HG03045 (cell line): ENCODE measurements around the gene GPR15LG.

ENCODE experiments used
- ATAC-seq: cut with Tn5 transposase; IDR thresholded peaks from one replicate; pipeline ENCODE4 v1.9.1; 2021; ENCODE audit warnings: mild to moderate bottlenecking, moderate library complexity; ENCODE audit not compliant: unreplicated experiment

GPR15LG gene

DNA sequence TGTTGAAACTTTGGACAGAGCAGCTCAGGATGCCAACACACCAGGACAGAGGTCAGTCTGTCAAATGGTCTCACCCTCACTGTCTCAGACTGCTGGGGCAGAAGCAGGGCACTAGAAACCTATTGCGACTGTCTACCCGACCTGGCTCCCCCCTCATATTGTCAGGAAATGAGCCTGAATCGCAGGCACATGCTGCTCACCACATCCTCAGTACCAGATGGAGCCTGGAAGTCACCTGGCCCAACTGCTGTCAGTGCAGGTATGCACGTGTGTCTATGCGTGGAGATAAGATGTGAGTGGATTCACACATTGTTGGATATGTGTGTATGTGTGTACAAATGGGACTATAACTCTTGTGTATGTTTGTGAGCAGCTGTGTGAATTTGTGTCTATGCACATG lies 17.5 kb downstream of the GPR15LG start:
- no peak for ATAC-seq

DNA sequence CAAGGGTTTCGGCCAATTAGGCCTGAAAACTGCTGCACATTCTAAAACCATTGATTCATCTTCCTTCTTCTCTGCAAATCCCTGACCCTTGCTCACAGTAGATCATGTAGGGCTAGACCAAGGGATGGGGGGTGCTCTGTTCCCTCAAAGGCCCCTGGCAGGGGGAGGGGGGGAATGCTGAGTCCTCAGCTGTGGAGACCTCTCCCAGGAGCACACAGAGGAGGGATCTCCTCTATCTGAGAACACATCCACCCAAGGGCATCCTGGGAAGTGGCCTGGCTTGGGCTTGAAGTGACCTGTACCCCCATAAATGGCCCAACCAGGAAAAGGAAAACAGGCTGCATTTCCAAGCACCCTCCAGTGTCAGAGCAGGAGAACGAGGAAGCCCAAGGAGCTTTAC lies 19.7 kb downstream of the GPR15LG start:
- no peak for ATAC-seq

DNA sequence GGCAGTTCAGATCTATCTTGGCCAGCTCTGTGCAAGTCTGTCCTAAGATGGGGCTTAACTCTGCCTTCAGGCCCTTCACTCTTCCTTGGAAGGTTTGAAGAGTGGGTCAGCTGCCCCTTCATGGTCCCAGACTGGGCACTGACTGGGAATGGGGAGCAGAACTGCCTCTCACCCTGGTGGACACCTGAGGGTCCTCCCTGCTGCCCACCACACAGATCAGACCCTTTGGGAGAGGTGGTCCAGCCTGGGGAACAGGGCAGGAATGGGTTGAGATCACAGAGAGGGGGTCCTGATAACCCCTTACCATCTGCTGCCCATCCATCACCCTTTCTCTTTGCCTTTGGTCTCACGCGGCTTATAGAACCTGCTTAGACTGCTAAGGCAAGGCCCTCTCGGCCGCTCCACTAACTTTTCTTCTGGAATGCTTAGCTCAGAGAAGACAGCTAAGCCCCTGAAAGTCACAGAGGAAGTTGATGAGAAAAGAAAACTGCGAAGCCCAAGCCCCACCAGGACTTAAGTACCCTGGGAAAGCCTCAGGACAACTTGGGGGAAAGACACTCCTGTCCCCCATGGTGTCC lies 20.3 kb downstream of the GPR15LG start:
- peak; percentile 27 for ATAC-seq

DNA sequence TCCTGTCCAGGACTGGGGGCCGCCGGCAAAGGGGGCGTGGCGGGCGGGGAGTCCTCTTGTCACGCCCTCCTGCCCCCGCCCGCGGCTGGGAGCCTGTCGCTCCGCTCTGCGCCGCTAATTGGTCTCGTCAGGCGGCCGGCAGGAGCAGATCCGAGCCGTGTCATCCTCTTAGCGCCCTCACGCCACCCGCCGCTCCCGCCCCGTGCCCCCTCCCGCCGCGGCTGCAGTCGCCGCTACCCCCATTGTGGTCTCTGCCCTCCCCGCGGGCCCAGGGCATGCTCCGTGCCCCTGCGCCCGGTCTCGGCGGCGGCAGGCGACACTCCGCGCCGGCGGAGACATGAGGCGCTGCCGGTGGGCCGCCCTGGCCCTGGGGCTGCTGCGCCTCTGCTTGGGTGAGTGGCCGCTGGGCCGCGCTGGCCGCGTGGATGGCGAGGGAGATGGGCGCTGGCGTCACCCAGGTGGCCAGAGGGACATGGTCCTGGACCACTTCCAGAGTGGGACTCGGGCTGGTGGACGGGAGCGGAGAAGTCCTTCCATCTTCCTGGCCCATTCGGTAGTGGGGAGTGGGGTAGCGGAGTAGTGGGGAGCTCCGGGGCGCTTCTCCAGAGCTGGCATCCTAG lies 20.9 kb downstream of the GPR15LG start, which contains the start of gene CDHR1:
Gene CDHR1, plus strand, starts transcription at position 114 of the 620 bp plus-strand sequence. Its CDS starts 224 bp downstream, at position 338.
- ATAC-seq, result peak; percentile 76

DNA sequence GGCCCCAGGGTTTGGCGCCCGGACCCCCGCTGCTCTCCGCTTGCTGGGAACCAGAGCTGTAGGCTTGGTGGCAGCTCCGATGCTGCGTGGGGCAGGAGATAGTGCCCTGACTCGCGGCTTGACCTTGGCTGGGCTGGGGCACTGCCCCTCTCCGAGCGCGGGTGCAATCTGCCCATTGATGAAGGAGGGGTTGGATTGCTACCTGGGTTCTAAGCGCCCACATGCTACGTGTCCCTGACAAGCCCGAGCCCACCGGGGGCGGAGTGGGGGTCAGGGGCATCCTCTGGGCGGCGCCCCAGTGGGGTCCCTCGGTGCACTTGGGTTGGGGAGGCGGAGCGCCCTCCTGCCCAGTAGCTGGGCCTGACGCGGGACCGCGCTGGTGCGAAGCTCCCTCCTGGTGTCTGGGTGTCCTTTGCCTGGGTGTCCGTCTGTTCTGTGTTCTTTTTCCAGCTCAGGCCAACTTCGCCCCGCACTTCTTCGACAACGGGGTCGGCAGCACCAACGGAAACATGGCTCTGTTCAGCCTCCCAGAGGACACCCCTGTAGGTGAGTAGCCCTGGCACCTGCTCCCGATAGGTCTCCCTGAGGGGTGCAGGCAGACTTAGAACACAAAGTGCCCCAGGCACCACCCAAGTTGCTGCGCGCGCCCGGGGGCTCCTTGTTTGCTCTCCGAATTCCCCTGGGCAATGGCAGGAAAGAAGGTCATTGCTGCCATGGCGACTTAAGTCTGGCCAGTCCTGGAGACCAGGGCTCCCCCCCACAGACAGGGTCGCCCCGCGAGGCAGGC lies 21.6 kb downstream of the GPR15LG start:
- peak; percentile 3 for ATAC-seq

DNA sequence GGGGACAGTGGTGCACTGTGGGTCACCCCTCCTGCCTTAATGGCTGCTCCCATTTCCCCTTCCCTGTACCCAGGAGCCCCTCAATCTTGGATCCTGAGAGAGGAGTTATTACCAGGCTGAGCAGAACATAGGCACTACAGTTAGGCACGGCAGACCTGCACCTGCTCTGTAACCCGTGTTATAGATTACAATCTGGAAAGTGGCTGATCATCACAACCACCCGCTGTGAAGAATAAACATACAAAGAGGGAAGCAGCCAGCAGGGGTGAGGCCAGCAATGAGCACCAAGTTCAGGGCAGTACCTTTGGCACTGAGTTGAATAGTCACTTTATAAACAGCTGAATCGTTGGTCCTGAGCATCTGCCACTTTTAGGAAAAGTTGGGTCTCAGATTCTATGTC lies 22.5 kb downstream of the GPR15LG start:
- ATAC-seq, result no peak

DNA sequence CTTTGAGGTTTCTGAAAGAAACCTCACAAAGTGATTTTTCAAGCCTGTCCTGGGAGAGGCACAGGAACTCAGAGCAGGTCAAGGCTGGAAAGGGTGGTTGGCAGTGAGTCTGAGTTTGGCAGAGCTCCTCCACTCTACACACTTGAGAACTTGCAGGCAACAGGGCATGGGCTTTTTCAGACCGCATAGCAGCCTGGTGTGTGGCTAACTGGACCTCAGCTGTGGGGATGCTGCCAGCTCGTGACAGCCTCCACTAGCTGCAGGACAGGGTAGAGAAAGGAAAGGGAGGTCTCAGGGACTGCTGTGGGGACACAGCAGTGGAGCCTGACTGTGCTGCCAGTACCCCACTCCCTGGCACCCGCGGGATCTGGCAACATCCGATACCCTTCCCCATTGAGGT lies 23.3 kb downstream of the GPR15LG start:
- ATAC-seq, result no peak

DNA sequence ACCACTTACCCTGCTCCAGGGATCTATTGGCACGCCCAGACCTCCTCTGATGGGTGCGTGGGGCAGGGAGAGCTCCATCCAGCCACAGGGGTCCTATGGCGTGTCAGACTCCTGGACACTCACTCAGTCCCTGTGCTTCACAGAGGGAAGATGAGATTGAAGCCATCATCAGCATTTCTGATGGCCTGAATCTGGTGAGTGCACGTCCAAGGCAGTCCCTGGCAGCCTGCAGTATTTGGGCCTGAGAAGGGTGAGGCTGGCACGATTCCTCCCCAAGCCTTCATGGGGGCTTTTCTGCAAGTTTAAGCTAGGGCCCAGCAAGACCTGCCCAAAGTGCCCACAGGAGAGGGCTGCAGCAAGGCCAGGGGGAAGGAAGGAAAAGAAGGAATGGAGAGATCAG lies 24.0 kb downstream of the GPR15LG start:
- no peak for ATAC-seq

DNA sequence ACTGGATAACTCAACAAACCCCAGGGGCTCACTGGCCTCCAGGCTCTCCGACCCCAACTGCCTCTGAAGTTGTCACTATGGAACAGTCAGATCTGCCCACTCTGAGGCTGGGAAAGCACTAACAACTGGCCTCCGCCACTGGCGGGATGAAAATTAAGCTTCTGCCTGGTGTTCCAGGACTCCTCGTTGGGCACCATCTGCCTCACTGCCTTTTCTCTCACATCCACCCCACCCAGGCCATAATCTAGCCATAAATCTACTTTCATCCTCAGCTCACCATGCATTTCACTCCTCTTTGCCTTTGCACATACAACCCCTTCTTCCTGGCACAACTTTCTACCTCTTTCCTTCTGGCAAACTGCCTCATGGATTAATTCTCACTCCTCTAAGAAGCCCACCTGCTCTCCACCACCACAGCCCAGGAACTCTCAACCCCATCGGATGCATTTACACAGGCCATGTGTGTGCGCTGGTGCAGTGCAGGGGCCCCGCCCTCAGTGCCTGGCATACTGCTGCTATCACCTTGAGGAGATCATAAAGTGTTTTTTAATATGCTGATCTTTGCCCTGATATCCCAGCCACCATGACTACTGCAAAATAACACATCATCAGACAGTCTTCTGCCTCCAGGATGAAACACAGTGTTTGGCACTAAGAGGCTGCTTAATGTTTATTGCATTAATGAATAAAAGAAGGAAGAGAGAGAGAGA lies 24.8 kb downstream of the GPR15LG start:
- ATAC-seq, result no peak

DNA sequence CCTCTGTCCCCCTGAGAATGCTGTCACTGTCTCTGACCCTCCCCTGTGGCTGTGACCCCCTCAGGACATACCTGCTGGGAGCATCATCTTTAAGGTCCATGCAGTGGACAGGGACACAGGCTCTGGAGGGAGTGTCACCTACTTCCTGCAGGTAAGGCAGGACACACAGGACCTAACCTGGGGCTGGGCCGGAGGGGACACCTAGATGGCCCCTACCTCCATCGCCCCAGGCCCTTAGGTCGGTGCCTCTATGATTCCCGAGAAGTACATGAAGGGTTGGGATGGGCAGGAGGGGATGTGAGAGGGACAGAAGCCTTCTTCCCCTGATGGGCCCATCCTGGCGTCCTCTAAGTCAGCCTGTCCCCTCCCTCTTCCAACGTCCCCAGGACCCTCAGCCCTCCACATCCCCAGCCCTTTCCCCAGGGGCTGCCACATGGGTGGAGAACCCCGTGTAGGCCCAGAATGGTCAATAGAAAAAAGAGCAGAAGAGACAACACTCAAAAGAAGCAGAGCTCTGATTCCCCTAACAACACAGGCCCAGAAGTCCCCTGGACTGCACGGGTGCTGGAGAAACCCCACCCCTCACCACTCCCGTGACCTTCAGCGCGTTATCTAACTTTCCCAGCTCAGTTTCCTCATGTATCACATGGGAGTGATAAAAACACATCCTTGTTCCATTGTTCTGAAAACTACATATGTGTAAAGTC lies 27.1 kb downstream of the GPR15LG start:
- no peak for ATAC-seq

DNA sequence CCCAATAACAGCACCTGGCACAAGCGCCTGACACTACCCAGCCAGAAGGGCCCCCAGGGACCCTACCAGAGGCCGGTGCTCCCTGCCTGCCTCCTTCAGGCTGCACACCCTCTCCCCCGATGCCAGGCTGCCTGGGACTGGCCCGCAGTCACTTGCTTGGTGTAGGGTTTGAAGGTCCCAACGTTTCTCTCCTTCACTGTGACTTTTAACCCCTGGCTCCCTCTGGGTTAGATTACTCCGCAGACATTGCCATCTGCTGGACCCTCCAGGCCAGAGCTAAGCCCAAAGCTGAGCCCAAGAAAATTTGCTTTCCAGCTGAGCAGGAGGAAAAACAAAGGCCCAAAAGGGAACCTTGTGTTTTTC lies 27.6 kb downstream of the GPR15LG start:
- ATAC-seq, result no peak

DNA sequence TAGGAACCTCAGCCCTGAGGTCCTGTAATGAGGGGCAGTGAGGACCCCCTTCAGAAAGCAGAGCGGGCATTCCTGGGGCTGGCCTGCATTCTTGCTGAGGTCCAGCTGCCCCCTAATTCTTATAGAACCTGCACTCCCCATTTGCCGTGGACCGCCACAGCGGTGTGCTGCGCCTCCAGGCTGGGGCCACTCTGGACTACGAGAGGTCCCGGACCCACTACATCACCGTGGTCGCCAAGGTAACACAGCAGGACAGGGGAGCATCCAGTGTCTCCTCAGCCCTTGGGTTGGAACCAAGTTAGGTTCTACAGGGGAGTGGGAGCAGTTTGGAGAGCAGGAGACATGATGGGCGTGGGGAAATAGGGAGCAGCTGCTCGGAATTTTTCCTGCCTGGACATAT lies 28.1 kb downstream of the GPR15LG start:
- ATAC-seq, result no peak

DNA sequence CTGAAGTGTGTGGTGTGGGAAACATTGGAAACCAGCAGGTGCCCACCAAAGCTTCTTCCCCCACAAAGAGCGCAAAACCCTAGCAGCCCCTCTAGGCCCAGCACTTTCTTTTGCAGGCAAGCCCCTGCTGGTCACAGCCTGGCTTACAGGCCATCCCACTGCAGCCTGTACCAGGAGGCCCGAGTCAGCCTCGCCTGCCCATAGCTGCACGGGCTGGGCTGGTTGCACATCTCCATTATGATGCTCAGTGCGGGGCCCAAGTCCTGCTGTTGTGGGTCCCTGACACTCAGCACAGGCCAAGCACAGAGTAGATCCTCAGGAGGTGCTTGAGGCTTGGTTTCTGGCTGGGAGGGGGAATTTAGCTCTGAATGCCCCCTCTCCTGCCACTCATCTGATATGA lies 28.7 kb downstream of the GPR15LG start:
- ATAC-seq, result no peak

DNA sequence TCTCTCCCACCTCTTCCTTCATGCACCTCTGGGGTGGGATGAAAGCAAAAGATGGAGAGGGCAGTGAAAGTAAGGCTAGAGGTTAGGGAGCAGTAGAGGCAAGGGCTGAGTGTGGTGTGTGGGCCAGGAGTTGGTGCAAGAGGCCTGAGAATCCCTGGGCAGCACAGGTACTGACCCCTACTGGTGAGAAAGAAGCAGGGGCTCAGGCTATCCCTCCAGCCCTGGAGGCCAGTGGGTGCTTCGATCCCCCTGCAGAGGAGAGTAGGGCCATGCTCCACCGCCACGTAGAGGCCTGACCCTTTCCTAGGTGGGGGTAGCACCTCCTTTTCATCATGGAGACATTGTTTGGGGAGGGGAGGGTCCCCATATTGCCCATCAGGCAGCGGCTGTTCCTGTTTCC lies 30.5 kb downstream of the GPR15LG start:
- ATAC-seq, result peak; percentile 45

DNA sequence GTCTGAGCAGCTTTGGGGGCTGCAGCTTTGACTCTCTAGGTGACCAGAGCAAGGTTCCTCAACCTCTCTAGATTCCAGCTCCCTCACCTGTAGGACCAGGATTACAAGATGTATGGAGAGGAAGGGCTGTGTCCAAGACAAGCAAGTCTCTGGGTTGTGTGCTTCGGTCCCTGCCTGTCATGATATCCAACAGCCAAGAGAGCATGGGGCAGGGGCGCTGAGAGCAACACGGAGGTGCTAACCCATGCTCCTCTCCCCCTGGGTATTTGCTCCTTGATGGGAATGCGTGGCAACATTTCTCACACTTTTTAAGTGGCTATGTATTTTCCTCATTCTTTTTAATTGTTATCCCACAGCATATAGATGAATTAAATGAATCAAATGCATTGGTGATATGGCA lies 31.0 kb downstream of the GPR15LG start:
- ATAC-seq, result no peak

DNA sequence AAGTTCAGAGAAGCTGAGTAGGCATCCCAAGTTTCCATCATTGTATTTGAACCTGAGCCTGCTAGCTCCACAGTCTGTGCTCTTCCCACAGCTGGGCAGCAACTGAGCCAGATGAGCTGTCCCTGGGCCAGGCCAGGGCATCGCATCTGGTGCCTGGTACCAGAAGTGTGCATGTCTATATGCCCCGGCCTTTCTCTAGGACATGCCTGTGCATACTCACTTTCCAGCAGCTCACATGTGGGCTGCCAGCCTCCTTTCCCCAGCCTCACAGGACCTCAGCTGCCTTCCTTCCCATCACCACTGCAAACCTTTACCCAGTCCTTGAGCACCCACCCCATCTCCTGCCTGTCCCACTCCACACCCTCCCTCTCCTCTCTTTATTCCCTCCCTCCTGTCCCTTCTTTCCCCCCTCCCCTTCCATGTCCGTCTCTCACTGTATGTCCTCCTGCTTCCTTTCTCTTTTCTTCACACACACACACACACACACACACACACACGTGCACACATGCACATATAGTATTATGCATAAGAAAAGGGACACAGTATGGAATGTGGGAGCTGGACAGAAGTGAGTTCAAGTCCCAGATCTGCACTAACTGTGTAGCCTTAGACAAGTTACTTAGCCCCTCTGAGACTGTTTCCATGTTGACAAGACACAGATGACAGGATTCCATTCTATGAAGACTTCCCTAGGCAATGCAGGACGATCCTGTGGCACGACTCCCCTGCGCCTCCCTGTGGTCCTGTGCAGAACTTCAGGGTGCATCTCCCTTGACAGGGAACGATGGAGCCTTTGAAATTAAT lies 31.6 kb downstream of the GPR15LG start:
- ATAC-seq, result peak; percentile 77

DNA sequence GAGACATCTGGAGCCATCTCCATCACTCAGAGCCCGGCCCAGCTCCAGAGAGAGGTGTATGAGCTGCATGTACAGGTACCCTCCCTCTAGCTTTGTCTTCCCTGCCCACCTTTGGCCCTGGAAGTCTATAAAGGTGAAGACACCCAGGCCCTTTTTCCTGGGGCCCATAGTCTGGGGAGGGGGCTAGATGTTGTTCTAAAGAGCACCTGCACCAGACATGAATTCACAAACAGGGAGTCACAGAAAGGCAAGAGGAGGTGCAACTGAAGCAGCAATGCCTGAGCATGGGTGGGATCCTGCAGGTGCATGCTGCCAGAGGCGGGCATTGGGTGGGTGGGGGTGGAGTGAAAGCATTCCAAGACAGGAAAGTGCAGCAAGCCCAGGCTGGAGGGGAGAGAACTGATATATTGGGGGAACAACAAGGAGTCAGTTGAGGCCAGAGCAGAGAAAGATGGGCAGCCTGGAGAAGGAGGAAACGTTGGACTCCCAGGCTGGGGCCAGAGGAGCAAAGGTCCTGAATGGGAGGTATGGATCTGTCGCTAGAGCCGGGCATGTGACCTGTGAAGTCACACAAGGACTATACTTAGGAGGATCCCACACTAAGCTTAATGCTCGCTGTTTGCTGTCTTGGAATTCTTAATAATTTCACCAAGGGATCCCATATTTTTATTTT lies 32.4 kb downstream of the GPR15LG start:
- ATAC-seq, result no peak

DNA sequence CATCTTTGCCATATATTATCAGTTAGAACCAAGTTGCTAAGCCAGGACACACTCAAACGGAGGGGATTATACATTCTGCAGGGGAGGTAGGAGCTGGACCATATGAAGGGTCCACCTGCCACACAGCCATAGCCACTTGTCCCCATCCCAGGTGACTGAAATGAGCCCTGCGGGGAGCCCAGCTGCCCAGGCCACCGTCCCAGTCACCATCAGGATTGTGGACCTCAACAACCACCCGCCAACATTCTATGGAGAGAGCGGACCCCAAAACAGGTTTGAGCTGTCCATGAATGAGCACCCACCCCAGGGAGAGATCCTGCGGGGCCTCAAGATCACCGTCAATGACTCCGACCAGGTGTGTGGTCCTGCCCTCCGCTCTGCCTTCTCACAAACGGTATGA lies 34.4 kb downstream of the GPR15LG start:
- ATAC-seq, result no peak

DNA sequence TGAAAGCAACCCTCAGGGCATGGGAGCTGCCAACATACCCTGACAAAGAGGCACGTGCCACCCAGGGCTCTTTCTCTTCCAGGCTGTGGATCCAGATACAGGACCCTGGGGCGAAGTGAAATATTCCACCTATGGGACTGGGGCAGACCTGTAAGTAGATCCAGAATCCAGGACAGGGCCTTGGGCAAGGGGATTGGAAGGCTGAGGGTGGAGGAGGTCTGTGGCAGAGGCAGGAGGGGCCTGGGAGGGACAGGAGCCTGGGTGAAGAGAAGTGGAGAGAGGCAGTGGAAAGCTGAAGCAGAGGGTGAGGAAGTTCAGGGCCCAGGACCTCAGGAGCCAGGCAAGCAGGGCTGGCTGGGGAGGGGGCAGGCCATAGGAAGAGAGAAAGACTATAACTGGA lies 38.0 kb downstream of the GPR15LG start:
- ATAC-seq, result no peak

DNA sequence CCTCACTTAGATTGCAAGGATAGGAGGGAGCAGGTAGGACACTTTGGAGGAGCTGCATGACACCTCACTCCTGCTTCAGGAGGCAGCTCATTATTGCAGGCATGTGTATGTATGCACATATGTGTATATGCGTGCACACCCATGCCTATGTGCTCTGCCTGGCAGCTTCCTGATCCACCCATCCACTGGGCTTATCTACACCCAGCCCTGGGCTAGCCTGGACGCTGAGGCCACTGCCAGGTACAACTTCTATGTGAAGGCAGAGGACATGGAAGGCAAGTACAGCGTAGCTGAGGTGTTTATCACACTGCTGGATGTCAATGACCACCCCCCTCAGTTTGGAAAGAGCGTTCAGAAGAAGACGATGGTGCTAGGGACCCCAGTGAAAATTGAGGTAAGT lies 38.4 kb downstream of the GPR15LG start:
- no peak for ATAC-seq
